Measurements from ENCODE around the gene BRMS1L.

BRMS1L gene

GRCh38 chr14:35861204-35861868, 35.2 kb downstream of the BRMS1L start:
- no peak overlapping the region for H3K27ac ChIP-seq
- no peak for TF ChIP-seq ZFX (IDR thresholded peaks at IDR 0.05)
- TF ChIP-seq CTCF (conservative IDR thresholded peaks at IDR 0.05): no peak

- TF ChIP-seq ZFX (IDR thresholded peaks at IDR 0.05) (no peak), CTCF (conservative IDR thresholded peaks at IDR 0.05) (no peak)
- H3K27ac ChIP-seq: no peak overlapping the region
Measured at GRCh38 chr14:35865611-35866324, 39.6 kb downstream of the BRMS1L start.

GRCh38 chr14:35866595-35867279, 40.6 kb downstream of the BRMS1L start:
- no peak for TF ChIP-seq CTCF (conservative IDR thresholded peaks at IDR 0.05)
- TF ChIP-seq ZFX (IDR thresholded peaks at IDR 0.05): no peak

GRCh38 chr14:35867280-35867629, 41.1 kb downstream of the BRMS1L start:
- TF ChIP-seq CTCF (conservative IDR thresholded peaks at IDR 0.05) (no peak), ZFX (IDR thresholded peaks at IDR 0.05) (no peak)
- H3K27ac ChIP-seq: no peak overlapping the region

More at GRCh38 chr14:35866595-35867279, 40.6 kb downstream of the BRMS1L start:
- no peak overlapping the region for H3K27ac ChIP-seq

- no peak overlapping the region for H3K27ac ChIP-seq
- TF ChIP-seq ZFX (IDR thresholded peaks at IDR 0.05) (no peak), CTCF (conservative IDR thresholded peaks at IDR 0.05) (no peak)
Measured at GRCh38 chr14:35875296-35875695, 49.2 kb downstream of the BRMS1L start.

- no peak for TF ChIP-seq CTCF (conservative IDR thresholded peaks at IDR 0.05)
- TF ChIP-seq ZFX (IDR thresholded peaks at IDR 0.05): no peak
Measured at GRCh38 chr14:35877276-35877675, 51.1 kb downstream of the BRMS1L start.

More at GRCh38 chr14:35877276-35877675, 51.1 kb downstream of the BRMS1L start:
- H3K27ac ChIP-seq: no peak overlapping the region
